Measurements from ENCODE around the gene TRABD2B. TPM values are rescaled to one million over a fixed set of nuclear protein-coding genes. Genes with fewer than 3 reads are reported as not detected.

Gene TRABD2B
- total and polyA plus RNA-seq, 8 donors = 1.6 to 3.8 (median 3.0) TPM

GRCh38 chr1:47975302-47975921 is 21.8 kb downstream of the TRABD2B start:
- intact Hi-C loops (cut with DNase I) = no loop called here
- TF ChIP-seq, protein P1, sequence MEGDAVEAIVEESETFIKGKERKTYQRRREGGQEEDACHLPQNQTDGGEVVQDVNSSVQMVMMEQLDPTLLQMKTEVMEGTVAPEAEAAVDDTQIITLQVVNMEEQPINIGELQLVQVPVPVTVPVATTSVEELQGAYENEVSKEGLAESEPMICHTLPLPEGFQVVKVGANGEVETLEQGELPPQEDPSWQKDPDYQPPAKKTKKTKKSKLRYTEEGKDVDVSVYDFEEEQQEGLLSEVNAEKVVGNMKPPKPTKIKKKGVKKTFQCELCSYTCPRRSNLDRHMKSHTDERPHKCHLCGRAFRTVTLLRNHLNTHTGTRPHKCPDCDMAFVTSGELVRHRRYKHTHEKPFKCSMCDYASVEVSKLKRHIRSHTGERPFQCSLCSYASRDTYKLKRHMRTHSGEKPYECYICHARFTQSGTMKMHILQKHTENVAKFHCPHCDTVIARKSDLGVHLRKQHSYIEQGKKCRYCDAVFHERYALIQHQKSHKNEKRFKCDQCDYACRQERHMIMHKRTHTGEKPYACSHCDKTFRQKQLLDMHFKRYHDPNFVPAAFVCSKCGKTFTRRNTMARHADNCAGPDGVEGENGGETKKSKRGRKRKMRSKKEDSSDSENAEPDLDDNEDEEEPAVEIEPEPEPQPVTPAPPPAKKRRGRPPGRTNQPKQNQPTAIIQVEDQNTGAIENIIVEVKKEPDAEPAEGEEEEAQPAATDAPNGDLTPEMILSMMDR (IDR thresholded peaks at IDR 0.05) = no peak
- DNase-seq (no peak), ATAC-seq (no peak), FAIRE-seq (no peak)
- no peak overlapping the region for H3K27ac ChIP-seq
- WGBS, 2 donors = 69 to 88% methylated on average over 3 of the region's 3 CpGs
- no peaks in the 10 kb centered on the region for H3K9me3 ChIP-seq
- H3K27me3 ChIP-seq = no peaks in the 10 kb centered on the region
- no peaks in the 10 kb centered on the region for H3K36me3 ChIP-seq
- no peaks in the 10 kb centered on the region for H3K4me1 ChIP-seq
- no peak overlapping the region for H3K4me3 ChIP-seq

DNA sequence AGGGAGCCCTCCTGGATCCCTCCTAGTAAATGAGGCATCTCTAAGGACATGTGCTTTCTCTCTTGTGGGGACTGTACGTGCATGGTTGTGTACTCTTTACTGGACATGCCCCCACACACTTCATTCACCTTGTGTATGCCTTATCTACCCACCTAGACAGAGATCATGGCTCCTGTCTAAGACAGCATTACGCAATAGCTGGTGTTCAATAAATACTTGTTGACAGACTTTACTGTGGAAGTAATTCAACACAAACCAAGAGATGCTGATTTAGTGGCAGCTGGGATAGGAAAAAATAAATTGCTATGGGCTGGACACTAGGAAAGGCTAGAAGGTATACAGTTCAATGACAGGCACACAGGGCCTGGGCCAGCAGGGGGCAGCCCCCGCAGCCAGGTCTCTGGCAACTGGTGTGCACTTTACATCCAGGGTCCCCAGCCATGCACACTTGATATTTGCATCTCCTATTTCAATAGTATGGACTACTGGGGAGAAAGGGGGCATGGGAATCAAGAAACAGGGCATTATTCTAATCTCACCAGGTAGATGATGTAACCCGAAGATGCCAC is 24.2 kb downstream of the TRABD2B start:
- ATAC-seq (no peak), FAIRE-seq (no peak)

DNA sequence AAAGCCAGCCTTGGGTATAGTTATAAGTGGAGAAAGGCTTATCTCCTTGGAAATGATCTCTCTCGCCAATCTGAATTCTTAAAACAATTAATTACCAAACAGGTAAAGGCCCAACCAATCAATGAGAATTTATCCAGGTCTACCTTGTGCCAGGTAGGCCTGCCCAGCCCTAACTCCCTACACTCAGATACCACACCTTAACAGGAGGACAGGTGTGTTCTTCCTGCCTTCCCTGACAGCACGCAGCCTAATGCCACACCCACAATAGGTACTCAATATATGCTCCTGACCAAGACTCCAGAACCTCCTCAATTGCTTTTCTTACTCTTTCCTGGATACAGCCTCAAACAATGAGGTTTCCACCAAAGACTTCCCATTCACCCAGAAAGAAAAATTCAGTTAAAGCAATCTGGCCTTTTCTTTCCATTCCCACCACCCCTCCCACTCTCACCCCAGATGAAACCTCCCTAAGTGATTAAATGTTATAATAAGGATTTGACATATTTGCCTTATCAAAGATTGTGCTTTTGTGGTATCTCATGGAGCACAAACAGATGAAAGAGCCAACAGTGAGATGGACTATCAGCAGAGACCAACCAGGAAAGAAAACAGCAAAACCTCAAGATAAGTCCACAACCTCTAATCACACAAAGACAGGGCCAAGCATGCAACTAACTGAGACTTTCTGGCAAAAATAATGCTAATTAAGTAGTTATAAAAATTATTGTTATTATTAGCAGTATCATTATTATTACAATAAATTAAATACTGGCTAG is 25.6 kb downstream of the TRABD2B start:
- ATAC-seq = no peak
- intact Hi-C loops (cut with DNase I) = no loop called here
- Histone ChIP-seq H3K36me3 (no peaks in the 10 kb centered on the region), H3K4me1 (no peaks in the 10 kb centered on the region), H3K27ac (no peak overlapping the region), H3K27me3 (no peaks in the 10 kb centered on the region), H3K9me3 (no peaks in the 10 kb centered on the region), H3K4me3 (no peak overlapping the region)
- 77 to 86% methylated on average over 2 of the region's 2 CpGs for WGBS, 2 donors
- no peak for FAIRE-seq
- no peak for DNase-seq
- TF ChIP-seq, protein P1 (IDR thresholded peaks at IDR 0.05) = no peak

More for the DNA sequence above, 24.2 kb downstream of the TRABD2B start:
- Histone ChIP-seq H3K4me1 (no peaks in the 10 kb centered on the region), H3K27me3 (no peaks in the 10 kb centered on the region), H3K9me3 (no peaks in the 10 kb centered on the region), H3K27ac (no peak overlapping the region), H3K4me3 (no peak overlapping the region), H3K36me3 (no peaks in the 10 kb centered on the region)
- no peak for DNase-seq
- 70 to 83% methylated on average over 4 of the region's 4 CpGs for WGBS, 2 donors
- TF ChIP-seq, protein P1 (IDR thresholded peaks at IDR 0.05) = no peak
- intact Hi-C loops (cut with DNase I) = no loop called here

DNA sequence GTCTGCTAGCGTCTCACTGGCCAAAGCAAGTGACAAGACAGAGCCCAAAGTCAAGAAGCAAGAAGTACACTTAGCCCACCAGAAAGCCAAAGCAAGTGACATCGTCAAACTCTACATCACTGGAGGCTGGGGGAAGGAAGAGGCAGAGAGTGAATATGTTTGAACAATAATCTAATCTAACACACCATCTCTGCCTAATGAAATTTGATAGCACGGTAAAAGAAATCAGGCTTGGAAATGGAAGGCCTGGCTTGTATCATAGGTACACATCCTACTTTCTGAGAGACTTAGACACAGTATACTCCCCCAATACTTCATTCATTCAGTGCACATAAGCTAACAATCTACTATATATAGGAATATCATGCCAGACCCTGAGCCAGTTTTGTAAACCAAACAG is 26.3 kb downstream of the TRABD2B start:
- no peak overlapping the region for H3K27ac ChIP-seq
- intact Hi-C loops (cut with DNase I) = no loop called here
- no peaks in the 10 kb centered on the region for H3K36me3 ChIP-seq
- no peaks in the 10 kb centered on the region for H3K27me3 ChIP-seq
- DNase-seq (no peak), FAIRE-seq (no peak), ATAC-seq (no peak)
- 79% methylated on average over 3 of the region's 3 CpGs for WGBS, 2 donors
- H3K9me3 ChIP-seq = no peaks in the 10 kb centered on the region
- TF ChIP-seq, protein P1 (IDR thresholded peaks at IDR 0.05) = no peak
- no peaks in the 10 kb centered on the region for H3K4me1 ChIP-seq
- no peak overlapping the region for H3K4me3 ChIP-seq

- Histone ChIP-seq H3K4me1 (no peaks in the 10 kb centered on the region), H3K4me3 (no peak overlapping the region), H3K36me3 (no peaks in the 10 kb centered on the region), H3K27me3 (no peaks in the 10 kb centered on the region), H3K27ac (no peak overlapping the region), H3K9me3 (no peaks in the 10 kb centered on the region)
- no peak for ATAC-seq
- intact Hi-C loops (cut with DNase I) = no loop called here
- WGBS, 2 donors = 76% methylated on average over 3 of the region's 3 CpGs
- TF ChIP-seq, protein P1 (IDR thresholded peaks at IDR 0.05) = no peak
- FAIRE-seq = no peak
- no peak for DNase-seq
These were observed 27.7 kb downstream of the TRABD2B start for GRCh38 chr1:47969478-47969877.
